ENCODE data around the gene VAV3. TPM values are rescaled to one million over a fixed set of nuclear protein-coding genes. Genes with fewer than 3 reads are reported as not detected.

VAV3 gene
- total RNA-seq, 2 donors from 2014 or later: 18.4 to 21.4 TPM

GRCh38 chr1:107867897-107868296 lies 97.1 kb downstream of the VAV3 start:
- no peak for ATAC-seq
- no peak overlapping the region for H3K27ac ChIP-seq
- H3K27me3 ChIP-seq: no peaks in the 10 kb centered on the region
- H3K4me3 ChIP-seq: no peak overlapping the region
- no peaks in the 10 kb centered on the region for H3K4me1 ChIP-seq
- 8 to 11% methylated on average over 1 of the region's 1 CpG for WGBS, 2 donors
- H3K36me3 ChIP-seq (replicated peaks in 1 of 2; ENCODE audit: insufficient read depth in 1 of 2, low read depth in 2 of 2): no peaks in the 10 kb centered on the region
- intact Hi-C loops (cut with DNase I): no loop called here
- TF ChIP-seq CTCF (IDR thresholded peaks at IDR 0.05): no peak
- no peak for TF ChIP-seq POLR2A (IDR thresholded peaks at IDR 0.05)
- no peak for DNase-seq
- H3K9me3 ChIP-seq: no peaks in the 10 kb centered on the region

GRCh38 chr1:107867422-107867821 lies 97.6 kb downstream of the VAV3 start:
- Histone ChIP-seq H3K9me3 (no peaks in the 10 kb centered on the region), H3K36me3 (replicated peaks in 1 of 2; ENCODE audit: insufficient read depth in 1 of 2, low read depth in 2 of 2) (no peaks in the 10 kb centered on the region), H3K27ac (no peak overlapping the region), H3K4me1 (no peaks in the 10 kb centered on the region), H3K4me3 (no peak overlapping the region), H3K27me3 (no peaks in the 10 kb centered on the region)
- TF ChIP-seq CTCF (IDR thresholded peaks at IDR 0.05): no peak
- no peak for TF ChIP-seq POLR2A (IDR thresholded peaks at IDR 0.05)
- DNase-seq (no peak), ATAC-seq (no peak)
- intact Hi-C loops (cut with DNase I): no loop called here
- 31% methylated on average over 2 of the region's 2 CpGs; no CpG with 5 or more reads in 1 of the 2 donors for WGBS, 2 donors

DNA sequence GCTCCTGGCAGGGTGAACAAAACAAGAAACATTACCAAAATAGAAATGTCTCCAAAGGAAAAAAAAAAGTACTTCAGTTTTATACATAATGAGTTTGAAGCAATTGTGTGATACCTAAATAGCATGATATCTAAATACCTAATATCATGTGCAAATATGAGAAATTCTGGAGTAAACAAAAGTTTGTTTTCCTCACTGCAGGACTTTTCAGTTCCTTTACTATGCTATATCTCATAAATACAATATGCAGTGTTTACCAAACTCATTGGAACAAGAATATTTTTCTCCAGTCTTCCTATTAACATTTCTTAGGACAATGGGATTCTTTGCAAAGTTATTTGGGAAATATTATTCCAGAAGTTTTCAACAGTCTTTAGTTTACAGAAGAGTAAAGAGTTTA lies 98.1 kb downstream of the VAV3 start:
- Histone ChIP-seq H3K9me3 (no peaks in the 10 kb centered on the region), H3K27me3 (no peaks in the 10 kb centered on the region), H3K27ac (no peak overlapping the region), H3K4me1 (no peaks in the 10 kb centered on the region), H3K4me3 (no peak overlapping the region), H3K36me3 (replicated peaks in 1 of 2; ENCODE audit: insufficient read depth in 1 of 2, low read depth in 2 of 2) (no peaks in the 10 kb centered on the region)
- DNase-seq (no peak), ATAC-seq (no peak)
- TF ChIP-seq CTCF (IDR thresholded peaks at IDR 0.05) (no peak), POLR2A (IDR thresholded peaks at IDR 0.05) (no peak)
- intact Hi-C loops (cut with DNase I): no loop called here

- H3K4me3 ChIP-seq: no peak overlapping the region
- no peak for DNase-seq
- no peaks in the 10 kb centered on the region for H3K27me3 ChIP-seq
- WGBS, 2 donors: 72 to 82% methylated on average over 1 of the region's 1 CpG
- ATAC-seq: no peak
- H3K36me3 ChIP-seq (replicated peaks in 1 of 2; ENCODE audit: insufficient read depth in 1 of 2, low read depth in 2 of 2): no peaks in the 10 kb centered on the region
- no peak overlapping the region for H3K27ac ChIP-seq
- H3K9me3 ChIP-seq: no peaks in the 10 kb centered on the region
- H3K4me1 ChIP-seq: no peaks in the 10 kb centered on the region
- intact Hi-C loops (cut with DNase I): no loop called here
- TF ChIP-seq POLR2A (IDR thresholded peaks at IDR 0.05): no peak
- TF ChIP-seq CTCF (IDR thresholded peaks at IDR 0.05): no peak
These were observed 99.4 kb downstream of the VAV3 start for GRCh38 chr1:107865627-107866026.

- intact Hi-C loops (cut with DNase I): no loop called here
- TF ChIP-seq POLR2A (IDR thresholded peaks at IDR 0.05) (no peak), CTCF (IDR thresholded peaks at IDR 0.05) (no peak)
- no peak overlapping the region for H3K4me3 ChIP-seq
- H3K27ac ChIP-seq: no peak overlapping the region
- ATAC-seq (no peak), DNase-seq (no peak)
- no peaks in the 10 kb centered on the region for H3K9me3 ChIP-seq
- H3K36me3 ChIP-seq (replicated peaks in 1 of 2; ENCODE audit: insufficient read depth in 1 of 2, low read depth in 2 of 2): no peaks in the 10 kb centered on the region
- WGBS, 2 donors: 78% methylated on average over 4 of the region's 4 CpGs
- no peaks in the 10 kb centered on the region for H3K4me1 ChIP-seq
- H3K27me3 ChIP-seq: no peaks in the 10 kb centered on the region
These were observed 101.6 kb downstream of the VAV3 start for GRCh38 chr1:107863342-107863741.

Data from body of pancreas (tissue), 4 donors.